NT2/D1 (cell line): ENCODE data around the gene KCNN1.

Experiments
- SUZ12 ChIP-seq: IDR thresholded peaks from 2 replicates; pipeline ENCODE4 v1.6.1; 2011; ENCODE audit not compliant: insufficient read length, insufficient read depth; ENCODE audit errors: extremely low read depth
- YY1 ChIP-seq: IDR thresholded peaks from 2 replicates; pipeline ENCODE4 v1.6.1; 2011; ENCODE audit not compliant: insufficient read length, insufficient read depth

DNA sequence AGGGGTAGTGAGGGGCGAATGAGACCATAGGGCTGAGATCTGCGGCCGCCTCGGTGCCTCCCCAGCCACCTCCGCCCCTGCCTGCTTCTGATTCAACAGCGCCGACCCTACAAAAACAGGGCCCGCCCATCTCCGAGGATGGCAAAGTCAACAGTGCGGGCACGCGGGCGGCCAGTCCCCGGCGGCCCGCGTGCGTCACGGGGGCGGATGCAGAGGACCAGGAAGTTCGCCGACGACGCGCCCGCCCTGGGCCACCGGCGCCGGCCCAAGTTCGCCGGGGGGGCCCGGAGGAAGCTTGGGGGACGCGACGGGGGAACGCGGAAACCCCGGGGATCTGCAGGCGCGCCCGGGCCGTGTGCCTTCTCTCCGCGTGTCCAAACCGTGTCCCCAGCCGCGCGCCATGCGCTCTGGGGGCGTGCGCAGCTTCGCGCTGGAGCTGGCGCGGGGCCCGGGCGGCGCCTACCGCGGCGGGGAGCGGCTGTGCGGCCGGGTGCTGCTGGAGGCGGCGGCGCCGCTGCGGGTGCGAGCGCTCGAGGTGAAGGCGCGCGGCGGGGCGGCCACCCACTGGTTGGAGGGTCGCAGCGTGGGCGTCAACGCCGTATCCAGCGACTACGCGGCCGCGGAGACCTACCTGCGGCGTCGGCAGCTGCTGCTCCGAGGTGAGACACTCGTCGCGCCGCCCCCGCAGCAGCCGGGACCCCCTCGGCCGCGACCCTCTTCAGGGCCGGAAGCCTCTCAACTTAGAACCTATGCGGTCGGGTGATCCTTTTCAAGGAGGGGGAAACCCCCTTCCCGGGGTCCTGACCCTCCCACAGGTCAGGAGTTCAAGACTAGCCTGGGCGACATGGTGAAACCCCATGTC is 34.2 kb downstream of the KCNN1 start:
- no peak for TF ChIP-seq YY1
- no peak for TF ChIP-seq SUZ12
